GM18511 (cell line): ENCODE results near the gene SLC39A13.

ENCODE experiments used
- ATAC-seq: cut with Tn5 transposase; IDR thresholded peaks from one replicate; pipeline ENCODE4 v1.9.1; 2021; ENCODE audit warnings: mild to moderate bottlenecking, moderate library complexity; ENCODE audit not compliant: unreplicated experiment

Gene SLC39A13

GRCh38 chr11:47449541-47449940 is 41.2 kb downstream of the SLC39A13 start:
- ATAC-seq: no peak

GRCh38 chr11:47451436-47451835 is 43.0 kb downstream of the SLC39A13 start:
- ATAC-seq: no peak

- ATAC-seq: no peak
Measured at GRCh38 chr11:47451990-47452389, 43.6 kb downstream of the SLC39A13 start.

GRCh38 chr11:47453365-47453764 is 45.0 kb downstream of the SLC39A13 start:
- no peak for ATAC-seq

- ATAC-seq: peak; percentile 79
Measured at GRCh38 chr11:47454258-47454671, 45.9 kb downstream of the SLC39A13 start.

GRCh38 chr11:47460571-47461235 is 52.3 kb downstream of the SLC39A13 start:
- no peak for ATAC-seq

GRCh38 chr11:47461876-47462275 is 53.5 kb downstream of the SLC39A13 start:
- ATAC-seq: no peak

- no peak for ATAC-seq
Measured at GRCh38 chr11:47464483-47464882, 56.1 kb downstream of the SLC39A13 start.
